OCI-LY3 (cell line): ENCODE data around the gene DAND5.

Experiments used
- EZH2phosphoT487 ChIP-seq: fragments of 200-600 bp; shearing (Covaris generic); IDR thresholded peaks from 2 replicates; pipeline ENCODE4 v1.6.1; 2018; ENCODE audit warnings: antibody characterized with exemption, mixed run types, low read depth
- TF ChIP-seq, protein P1 (sequence below): fragments of 200-600, 300-600 bp; sonication (generic); IDR thresholded peaks from 2 replicates; pipeline ENCODE4 v1.5.1; 2014; ENCODE audit warnings: antibody characterized with exemption, low read length, low read depth

DNA sequence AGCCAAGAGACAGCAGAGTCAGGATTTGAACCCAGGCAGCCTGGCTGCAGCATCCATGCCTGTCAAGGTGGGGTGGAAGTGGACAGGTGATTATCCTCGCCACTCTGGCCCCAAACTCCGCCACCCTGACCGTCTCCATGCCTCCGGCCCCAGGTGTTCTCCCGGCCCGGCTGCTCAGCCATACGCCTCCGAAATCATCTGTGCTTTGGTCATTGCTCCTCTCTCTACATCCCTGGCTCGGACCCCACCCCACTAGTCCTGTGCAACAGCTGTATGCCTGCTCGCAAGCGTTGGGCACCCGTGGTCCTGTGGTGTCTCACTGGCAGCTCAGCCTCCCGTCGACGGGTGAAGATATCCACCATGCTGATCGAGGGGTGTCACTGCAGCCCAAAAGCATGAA is 3.9 kb downstream of the DAND5 start:
- TF ChIP-seq, protein P1, sequence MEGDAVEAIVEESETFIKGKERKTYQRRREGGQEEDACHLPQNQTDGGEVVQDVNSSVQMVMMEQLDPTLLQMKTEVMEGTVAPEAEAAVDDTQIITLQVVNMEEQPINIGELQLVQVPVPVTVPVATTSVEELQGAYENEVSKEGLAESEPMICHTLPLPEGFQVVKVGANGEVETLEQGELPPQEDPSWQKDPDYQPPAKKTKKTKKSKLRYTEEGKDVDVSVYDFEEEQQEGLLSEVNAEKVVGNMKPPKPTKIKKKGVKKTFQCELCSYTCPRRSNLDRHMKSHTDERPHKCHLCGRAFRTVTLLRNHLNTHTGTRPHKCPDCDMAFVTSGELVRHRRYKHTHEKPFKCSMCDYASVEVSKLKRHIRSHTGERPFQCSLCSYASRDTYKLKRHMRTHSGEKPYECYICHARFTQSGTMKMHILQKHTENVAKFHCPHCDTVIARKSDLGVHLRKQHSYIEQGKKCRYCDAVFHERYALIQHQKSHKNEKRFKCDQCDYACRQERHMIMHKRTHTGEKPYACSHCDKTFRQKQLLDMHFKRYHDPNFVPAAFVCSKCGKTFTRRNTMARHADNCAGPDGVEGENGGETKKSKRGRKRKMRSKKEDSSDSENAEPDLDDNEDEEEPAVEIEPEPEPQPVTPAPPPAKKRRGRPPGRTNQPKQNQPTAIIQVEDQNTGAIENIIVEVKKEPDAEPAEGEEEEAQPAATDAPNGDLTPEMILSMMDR: no peak
- TF ChIP-seq EZH2phosphoT487: no peak
